ENCODE measurements around the gene APOB. TPM values are rescaled to one million over a fixed set of nuclear protein-coding genes. Genes with fewer than 3 reads are reported as not detected.

The APOB gene
- total RNA-seq, 1 experiment from 2014 or later, result not detected

DNA sequence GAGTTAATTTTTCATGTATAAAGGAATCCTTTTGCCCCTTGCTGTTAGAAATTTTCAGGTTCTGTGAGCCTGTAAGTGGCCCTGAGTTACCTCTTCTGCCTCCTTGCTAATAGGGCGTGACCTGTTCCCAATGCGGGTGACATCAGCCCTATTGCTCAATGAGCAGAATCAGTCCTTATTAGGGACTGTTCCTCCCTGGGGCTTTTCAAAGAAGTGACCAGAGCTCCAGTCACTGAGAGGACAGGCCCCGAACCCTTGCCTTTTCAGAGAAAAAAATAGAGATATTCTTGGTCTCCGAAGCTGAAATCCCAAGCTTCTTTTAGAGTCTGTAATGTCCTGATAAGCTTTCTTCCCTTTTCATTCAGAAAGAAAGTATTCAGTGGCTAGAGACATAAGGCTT is 8.2 kb upstream of the APOB start:
- DNase-seq (ENCODE audit: extremely low read depth, low read depth), result no peak

DNA sequence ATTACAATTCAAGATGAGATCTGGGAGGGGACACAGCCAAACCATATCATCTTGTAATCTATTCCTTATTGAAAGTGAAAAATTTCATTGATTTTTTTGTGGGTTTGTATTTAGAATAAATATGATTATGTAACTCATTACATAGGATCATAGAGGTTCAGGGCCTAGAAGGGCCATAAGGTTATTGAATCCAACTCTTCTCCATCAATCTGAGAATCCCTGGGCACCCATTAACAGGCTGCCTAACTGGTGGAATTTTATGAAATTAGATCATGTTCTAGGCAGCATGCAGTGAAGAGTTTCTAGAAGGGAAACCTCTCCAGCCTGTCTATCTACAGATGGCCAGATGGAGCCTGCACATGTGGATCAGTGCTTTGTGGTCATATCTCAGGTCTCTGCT is 6.3 kb upstream of the APOB start:
- no peak for DNase-seq (ENCODE audit: extremely low read depth, low read depth)

GRCh38 chr2:21047141-21048009 is 3.5 kb upstream of the APOB start:
- DNase-seq (ENCODE audit: extremely low read depth, low read depth), result no peak

- DNase-seq (ENCODE audit: extremely low read depth, low read depth), result no peak
These were observed 2.6 kb upstream of the APOB start for GRCh38 chr2:21046506-21046905.

DNA sequence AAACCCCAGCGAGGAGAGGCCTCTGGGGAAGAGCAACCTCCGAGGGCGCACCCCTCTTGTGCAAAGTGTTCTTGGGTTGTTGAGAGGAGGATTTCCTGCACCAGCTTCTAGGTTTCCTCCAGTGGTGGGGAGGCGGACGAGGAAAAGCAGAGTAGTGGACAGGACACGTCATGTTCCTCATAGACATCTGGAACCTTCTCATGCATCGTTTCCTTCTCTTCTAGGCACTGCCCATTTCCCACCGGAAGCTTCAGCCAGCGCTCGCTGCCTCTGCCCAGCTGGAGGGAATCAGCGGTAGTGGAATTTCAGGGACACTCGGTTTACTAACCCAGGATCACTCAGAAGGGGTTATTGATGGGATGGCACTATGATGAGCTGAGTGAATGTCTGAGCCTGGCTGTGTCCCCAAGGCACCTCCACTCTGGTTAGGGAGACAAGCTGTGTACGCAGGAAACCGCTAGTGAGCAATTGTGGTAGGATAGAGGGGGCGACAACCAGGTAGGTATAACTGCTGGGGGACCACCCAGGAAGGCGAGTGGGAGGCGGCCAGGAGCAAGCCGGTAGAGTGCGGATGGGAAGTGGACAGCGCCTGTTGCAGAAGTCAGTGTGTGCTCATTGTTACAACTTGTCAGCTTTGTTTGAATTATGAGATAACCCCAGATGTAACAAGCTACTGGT is 960 bp upstream of the APOB start:
- DNase-seq (ENCODE audit: extremely low read depth, low read depth), result no peak

DNA sequence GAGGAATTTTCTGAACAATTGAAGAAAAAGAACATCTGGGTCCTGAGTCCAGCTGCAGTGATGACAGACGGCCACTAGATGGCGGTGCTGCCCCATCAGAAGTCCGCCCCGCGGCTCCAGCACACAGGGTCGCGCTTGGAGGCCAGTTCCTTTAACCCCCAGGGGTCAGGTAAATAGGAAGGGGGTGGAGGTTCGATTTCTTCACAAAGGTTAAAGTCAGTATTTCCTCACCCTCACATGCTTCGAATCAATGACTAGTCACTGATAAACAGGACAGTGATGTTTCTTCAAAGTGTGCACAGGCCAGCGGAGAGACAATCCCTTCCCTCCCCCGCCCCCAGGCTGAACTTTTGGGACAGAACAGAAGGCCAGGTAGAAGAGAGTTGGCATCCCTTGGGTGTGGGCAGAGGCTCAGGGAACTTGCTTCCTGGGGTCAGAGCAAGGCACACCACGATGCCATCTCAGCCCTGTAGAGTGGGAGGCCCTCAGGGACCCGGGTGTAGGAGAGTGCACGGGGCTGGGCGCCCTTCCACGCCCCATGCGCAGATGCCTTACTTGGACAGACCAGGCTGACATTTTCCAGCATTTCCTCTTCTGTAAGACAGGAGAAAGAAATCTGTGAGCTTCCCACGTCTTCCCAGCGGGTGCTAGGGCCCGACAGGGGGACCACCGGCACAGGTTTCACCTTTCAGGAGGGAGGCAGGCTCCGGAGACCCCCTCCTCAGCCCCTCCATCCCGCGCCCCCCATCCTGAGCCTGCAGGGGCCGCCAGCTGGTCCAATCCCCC is 722 bp downstream of the APOB start:
- DNase-seq (ENCODE audit: extremely low read depth, low read depth), result peak; percentile 53

- no peak for DNase-seq (ENCODE audit: extremely low read depth, low read depth)
These were observed 1.2 kb downstream of the APOB start for GRCh38 chr2:21042708-21042957.

DNA sequence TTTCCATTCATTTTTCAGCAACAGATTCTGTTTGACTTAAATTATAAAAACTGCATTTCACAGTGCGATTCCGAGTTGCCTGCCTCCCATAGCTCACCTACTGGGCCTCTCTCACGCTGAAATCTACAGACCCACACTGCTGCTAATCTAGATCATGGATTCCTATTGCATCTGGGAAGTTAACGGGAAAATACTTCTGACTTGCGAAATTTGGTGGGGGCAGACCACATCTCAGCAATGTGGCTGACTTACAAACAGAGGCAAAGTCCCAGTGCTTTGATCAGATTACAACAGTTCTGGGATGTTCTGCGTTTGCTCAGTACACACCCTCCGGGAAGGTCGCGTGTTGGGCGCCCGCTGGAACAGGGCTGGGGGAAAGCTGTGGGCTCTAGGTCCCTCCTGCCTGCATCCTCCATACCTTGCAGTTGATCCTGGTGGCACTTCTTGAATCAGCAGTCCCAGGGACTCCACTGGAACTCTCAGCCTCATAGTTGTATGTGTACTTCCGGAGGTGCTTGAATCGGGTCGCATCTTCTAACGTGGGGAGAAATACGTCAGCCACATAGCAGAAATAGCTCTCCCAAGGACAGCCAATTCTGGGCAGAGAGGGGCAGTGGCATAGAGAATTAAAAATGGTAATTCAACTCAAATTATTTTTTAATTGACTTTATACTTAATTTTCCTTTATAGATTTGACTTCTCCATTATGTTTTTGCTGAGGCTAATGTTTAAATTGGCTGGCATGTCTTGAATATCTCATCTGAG is 1.7 kb downstream of the APOB start:
- no peak for DNase-seq (ENCODE audit: extremely low read depth, low read depth)

DNA sequence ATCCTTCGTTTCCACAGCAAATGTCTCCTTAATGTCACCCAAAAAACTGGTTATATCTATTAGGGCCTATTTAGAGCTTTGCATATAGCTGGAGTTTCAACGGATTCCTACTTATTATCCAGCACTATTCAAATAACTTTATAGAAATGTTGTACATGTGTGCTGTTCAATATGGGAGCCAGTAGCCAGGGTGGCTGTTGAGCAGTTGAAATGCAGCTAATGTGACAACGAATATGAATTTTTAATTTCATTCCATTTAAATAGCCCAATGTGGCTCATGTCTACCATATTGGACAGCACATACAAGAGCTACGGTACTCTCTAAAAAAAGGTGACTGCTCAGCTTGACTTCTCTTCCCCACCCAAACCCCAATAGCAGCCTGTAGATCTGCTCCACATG is 2.4 kb downstream of the APOB start:
- DNase-seq (ENCODE audit: extremely low read depth, low read depth), result no peak

- DNase-seq (ENCODE audit: extremely low read depth, low read depth), result no peak
These were observed 3.1 kb downstream of the APOB start for GRCh38 chr2:21040468-21041377.

GRCh38 chr2:21039979-21040467 is 3.9 kb downstream of the APOB start:
- no peak for DNase-seq (ENCODE audit: extremely low read depth, low read depth)

GRCh38 chr2:21039080-21039556 is 4.8 kb downstream of the APOB start:
- no peak for DNase-seq (ENCODE audit: extremely low read depth, low read depth)

DNA sequence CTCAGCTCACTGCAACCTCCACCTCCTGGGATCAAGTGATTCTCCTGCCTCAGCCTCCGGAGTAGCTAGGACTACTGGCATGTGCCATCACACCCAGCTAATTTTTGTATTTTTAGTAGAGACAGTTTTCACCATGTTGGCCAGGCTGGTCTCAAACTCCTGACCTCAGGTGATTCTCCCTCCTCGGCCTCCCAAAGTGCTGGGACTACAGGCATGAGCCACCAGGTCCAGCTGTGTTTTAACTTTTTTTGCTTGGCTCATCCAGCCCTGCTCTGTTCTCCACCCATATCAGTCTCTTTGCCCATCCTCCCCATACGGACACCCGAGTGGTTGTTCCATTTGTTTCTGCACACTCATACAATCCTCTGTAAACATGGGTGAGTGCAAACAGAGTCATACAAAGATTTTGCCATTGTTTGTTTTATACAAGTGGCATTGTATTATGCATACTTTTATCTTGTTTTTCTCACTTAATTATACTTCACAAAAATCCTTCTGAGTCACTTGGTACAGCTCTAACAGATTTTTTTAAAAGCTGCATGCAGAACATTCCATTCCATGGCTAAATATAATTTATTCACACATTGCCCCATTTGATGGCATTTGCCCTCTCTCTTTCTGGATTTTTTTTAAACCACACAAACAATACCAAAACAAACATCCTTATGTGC is 5.3 kb downstream of the APOB start:
- no peak for DNase-seq (ENCODE audit: extremely low read depth, low read depth)

DNA sequence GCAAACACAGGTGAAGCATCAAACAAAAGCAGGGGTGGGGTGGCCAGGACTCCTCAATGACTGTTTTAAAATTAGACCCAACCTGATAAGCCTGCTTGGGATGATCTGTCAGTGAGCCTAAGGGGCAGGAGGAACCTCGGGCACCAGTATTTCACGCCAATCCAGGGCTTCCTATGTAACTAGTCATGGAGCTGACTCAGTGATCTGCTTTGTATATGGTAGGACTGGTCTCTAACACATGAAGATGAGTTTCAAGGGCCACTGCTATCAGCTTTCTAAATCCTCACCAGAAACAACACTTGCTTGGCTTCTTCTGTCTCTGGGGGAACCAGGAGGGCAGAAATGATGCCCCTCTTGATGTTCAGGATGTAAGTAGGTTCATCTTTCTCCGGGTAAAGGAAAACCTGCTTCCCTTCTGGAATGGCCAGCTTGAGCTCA is 6.2 kb downstream of the APOB start:
- DNase-seq (ENCODE audit: extremely low read depth, low read depth), result no peak

DNA sequence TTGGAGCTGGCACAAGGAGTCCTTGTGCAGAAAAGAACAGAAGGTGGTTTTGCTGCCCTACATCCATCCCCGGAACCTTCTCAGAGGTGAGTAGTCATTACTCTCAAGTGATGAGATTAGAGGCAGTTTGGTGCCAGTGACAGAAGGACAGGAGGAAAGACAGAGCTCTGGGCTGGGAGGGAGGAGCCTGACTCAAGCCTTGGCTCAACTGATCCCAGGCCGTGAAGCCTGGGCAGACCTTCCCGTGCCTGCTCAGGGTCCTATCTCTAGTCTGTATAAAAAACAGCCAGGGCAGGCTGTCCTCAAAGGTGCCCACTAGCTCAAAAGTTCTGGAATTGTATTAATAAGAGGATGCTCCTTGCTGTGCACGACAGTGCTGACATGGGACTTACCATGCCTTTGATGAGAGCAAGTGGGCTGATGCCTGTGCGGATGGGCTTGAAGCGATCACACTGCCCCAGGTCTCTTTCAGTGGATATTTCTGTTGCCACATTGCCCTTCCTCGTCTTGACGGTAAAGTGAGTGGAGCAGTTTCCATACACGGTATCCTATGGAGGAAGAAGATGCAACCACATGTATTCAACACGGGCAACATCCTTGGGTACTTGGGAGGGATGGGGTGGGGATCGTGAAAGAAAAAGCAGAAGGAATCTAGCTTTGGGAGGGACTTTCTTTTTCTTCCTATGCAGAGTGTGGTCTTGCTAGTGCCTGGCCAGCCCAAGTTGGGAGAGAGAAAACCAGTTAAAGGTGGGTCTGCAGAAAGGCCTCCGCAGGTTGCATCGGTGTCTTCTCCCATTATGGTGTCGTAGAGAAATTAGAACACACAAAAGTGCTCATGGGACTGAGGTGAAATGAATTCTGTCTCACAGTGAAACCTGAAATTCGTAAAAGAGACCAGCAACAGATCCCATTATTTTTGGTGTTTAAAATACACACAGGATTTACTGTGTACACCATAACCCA is 6.9 kb downstream of the APOB start:
- no peak for DNase-seq (ENCODE audit: extremely low read depth, low read depth)

- no peak for DNase-seq (ENCODE audit: extremely low read depth, low read depth)
These were observed 7.7 kb downstream of the APOB start for GRCh38 chr2:21035974-21036707.

All from NCI-H460 (cell line).